Endothelial cell of umbilical vein (primary cell): Measurements from ENCODE around the gene ARV1.

Experiments used
- CTCF ChIP-seq, 2 donors: IDR thresholded peaks; 1 replicate in 1 of 2; 2 replicates in 1 of 2; pipeline ENCODE4 v1.5.1; 2011; ENCODE audit warnings: low read length in 2 of 2, mild to moderate bottlenecking in 2 of 2, moderate library complexity in 2 of 2, control low read depth in 1 of 2, inconsistent platforms in 1 of 2, low read depth in 1 of 2; ENCODE audit not compliant: insufficient read depth in 1 of 2; ENCODE audit errors: extremely low read depth in 1 of 2
- EZH2 ChIP-seq: IDR thresholded peaks from 2 replicates; pipeline ENCODE4 v1.6.1; 2012; ENCODE audit warnings: borderline replicate concordance, low read depth, mild to moderate bottlenecking, moderate library complexity, low read length, inconsistent platforms; ENCODE audit not compliant: severe bottlenecking
- JUN ChIP-seq: IDR thresholded peaks from 2 replicates; pipeline ENCODE4 v1.6.1; 2011; ENCODE audit warnings: borderline replicate concordance, low read depth; ENCODE audit not compliant: insufficient read length, insufficient read depth
- MAX ChIP-seq: IDR thresholded peaks from 2 replicates; pipeline ENCODE4 v1.6.1; 2011; ENCODE audit not compliant: insufficient read depth, insufficient read length
- MYC ChIP-seq: IDR thresholded peaks from one replicate; pipeline ENCODE4 v1.6.1; 2011; ENCODE audit warnings: mild to moderate bottlenecking, low read depth, low read length
- POLR2A ChIP-seq: IDR thresholded peaks from 2 replicates; pipeline ENCODE4 v1.6.1; 2012; ENCODE audit warnings: low read depth, mild to moderate bottlenecking, control low read depth, low read length
- POLR2AphosphoS5 ChIP-seq: IDR thresholded peaks from 2 replicates; pipeline ENCODE4 v1.6.1; 2012; ENCODE audit warnings: low read depth, mild to moderate bottlenecking, control low read depth, low read length, moderate library complexity; ENCODE audit not compliant: insufficient read depth

GRCh38 chr1:231011360-231011759 lies 32.5 kb downstream of the ARV1 start:
- TF ChIP-seq CTCF (IDR thresholded peaks at IDR 0.05; ENCODE audit: extremely low read depth in 1 of 2, insufficient read depth in 1 of 2, low read depth in 1 of 2, low read length in 2 of 2) (no peak), EZH2 (no peak), MAX (no peak), POLR2A (no peak), POLR2AphosphoS5 (no peak), MYC (no peak), JUN (no peak)
